HG02973 (cell line): ENCODE measurements around the gene PRR20B.
"Not testable (repeated sequence)": the region's sequence is repeated elsewhere in the genome, so short reads cannot be mapped to it uniquely, and the experiment has no call there.

Source experiments
- ATAC-seq: cut with Tn5 transposase; IDR thresholded peaks from one replicate; pipeline ENCODE4 v1.9.1; 2021; ENCODE audit warnings: moderate library complexity; ENCODE audit not compliant: unreplicated experiment

The PRR20B gene

GRCh38 chr13:57147188-57147587 lies at the start of gene PRR20B:
PRR20B (plus strand) TSS chr13:57147488; CDS start chr13:57147875, 387 bp downstream.
- not testable (repeated sequence) for ATAC-seq

GRCh38 chr13:57114945-57115344 lies 32.3 kb upstream of the PRR20B start:
- ATAC-seq = no peak

- ATAC-seq = no peak
These were observed 23.6 kb upstream of the PRR20B start for GRCh38 chr13:57123681-57124080.

- no peak for ATAC-seq
These were observed 18.4 kb upstream of the PRR20B start for GRCh38 chr13:57128909-57129308.

GRCh38 chr13:57136093-57136492 lies 11.2 kb upstream of the PRR20B start:
- ATAC-seq = no peak

GRCh38 chr13:57137585-57137984 lies 9.7 kb upstream of the PRR20B start:
- no peak for ATAC-seq

- no peak for ATAC-seq
These were observed 8.3 kb upstream of the PRR20B start for GRCh38 chr13:57138988-57139387.

- ATAC-seq = not testable (repeated sequence)
These were observed 7.5 kb upstream of the PRR20B start for GRCh38 chr13:57139781-57140180.

GRCh38 chr13:57140235-57140968 lies 6.9 kb upstream of the PRR20B start, which contains the start of gene PRR20A:
PRR20A (plus strand) TSS chr13:57140918; CDS start chr13:57141305, 387 bp downstream.
- not testable (repeated sequence) for ATAC-seq

GRCh38 chr13:57148106-57148505 lies 818 bp downstream of the PRR20B start:
- ATAC-seq = not testable (repeated sequence)

- not testable (repeated sequence) for ATAC-seq
These were observed 6.5 kb downstream of the PRR20B start, which contains the start of gene PRR20C for GRCh38 chr13:57153761-57154160. PRR20C (plus strand) TSS chr13:57154061; CDS start chr13:57154448, 387 bp downstream.

- ATAC-seq = not testable (repeated sequence)
These were observed 13.0 kb downstream of the PRR20B start, which contains the start of gene PRR20D for GRCh38 chr13:57160332-57160731. PRR20D (plus strand) TSS chr13:57160632; CDS start chr13:57161019, 387 bp downstream.

GRCh38 chr13:57166897-57167296 lies 19.6 kb downstream of the PRR20B start, which contains the start of gene PRR20E:
PRR20E (plus strand) TSS chr13:57167197; CDS start chr13:57167584, 387 bp downstream.
- ATAC-seq = not testable (repeated sequence)

- ATAC-seq = no peak
These were observed 44.4 kb downstream of the PRR20B start for GRCh38 chr13:57191667-57192066.
